ENCODE results near the gene RPH3AL.

DNA sequence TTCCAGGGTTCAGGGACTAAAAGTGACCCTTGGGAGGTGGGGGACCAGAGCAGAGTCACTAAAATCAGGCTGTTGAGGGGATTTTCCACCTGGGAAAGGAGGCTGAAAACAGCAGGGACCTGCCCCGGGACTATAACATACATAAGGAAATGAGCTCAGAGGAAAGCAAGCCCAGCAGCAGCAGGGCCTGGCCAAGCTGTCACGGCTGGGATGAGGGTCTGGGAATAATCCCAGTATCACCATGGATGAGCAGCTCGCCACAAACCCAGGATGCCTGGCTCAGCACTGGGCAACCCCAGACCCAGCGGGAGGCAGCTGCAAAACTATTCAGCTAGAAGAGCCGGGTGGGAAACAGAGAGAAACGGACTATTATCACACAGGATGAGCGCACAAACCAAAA lies 72.4 kb downstream of the RPH3AL start:
- no peak for TF ChIP-seq CTCF (IDR thresholded peaks at IDR 0.05)
- no peak for TF ChIP-seq POLR2A (IDR thresholded peaks at IDR 0.05)
